HCT116 (cell line): ENCODE data around the gene PRDM9. TPM values are rescaled to one million over a fixed set of nuclear protein-coding genes. Genes with fewer than 3 reads are reported as not detected.

Experiments
- ATAC-seq: fragments of 200-7000 bp; cut with Tn5 transposase; 2 replicates; pipeline ENCODE4 v1.9.1; 2020; ENCODE audit warnings: mild to moderate bottlenecking, moderate library complexity
- BruUV-seq: library from RNA; stranded (reverse); fragments of 400-500 nt; replicated peaks from 2 replicates; lab custom pipeline; 2021; lab: Mats Ljungman, UMichigan
- CTCF ChIA-PET: fragments of 300-600 bp; sonication (Branson Sonifier 250); formaldehyde crosslinking; loops from one replicate; lab custom pipeline; 2021; ENCODE audit warnings: antibody characterized with exemption; lab: Charles Lee
- POLR2A ChIA-PET: fragments of 300-600, 350-600 bp; sonication (Branson Sonifier 250); formaldehyde crosslinking; loops from one replicate; lab custom pipeline; 2021; ENCODE audit warnings: antibody characterized with exemption; lab: Charles Lee
- RAD21 ChIA-PET, 2 experiments: fragments of 300-600 bp; sonication (Branson Sonifier 250); formaldehyde crosslinking; loops; one replicate each; lab custom pipeline; 2023; ENCODE audit warnings: low total read pairs in 2 of 2; ENCODE audit not compliant: uncharacterized antibody in 2 of 2, unreplicated experiment in 2 of 2, low non-redundant PET in 1 of 2; lab: Charles Lee
- DNase-seq: peaks from one replicate; pipeline ENCODE4 v3.0.0-alpha.2; 2010; ENCODE audit warnings: low read depth, low spot score
- H2AFZ ChIP-seq: fragments of 200-600 bp; shearing (Covaris generic), sonication (generic); 2 replicates; pipeline ENCODE4 v1.6.1; 2017; ENCODE audit warnings: low read depth, mixed run types, mixed read lengths, antibody characterized with exemption, low read length; ENCODE audit not compliant: poor library complexity, severe bottlenecking
- H3K27ac ChIP-seq: 2 replicates; pipeline ENCODE4 v1.5.1; 2012; ENCODE audit warnings: low read depth, low read length
- H3K27me3 ChIP-seq: fragments of 200-600 bp; sonication (generic); 2 replicates; pipeline ENCODE4 v1.6.1; 2016; ENCODE audit warnings: mixed run types, low read length, mixed read lengths; ENCODE audit not compliant: insufficient read depth
- H3K36me3 ChIP-seq, 2 experiments: fragments of 200-500 bp in 1 of 2; fragments of 200-600 bp in 1 of 2; sonication (Bioruptor generic) in 1 of 2; sonication (generic) in 1 of 2; 2 replicates each; pipeline versions ENCODE4 v1.5.1 to v1.6.1; 2014 to 2016; ENCODE audit warnings: low read length in 2 of 2, inconsistent platforms in 1 of 2, mixed read lengths in 1 of 2, mixed run types in 1 of 2; ENCODE audit not compliant: insufficient read depth in 2 of 2, control insufficient read depth in 1 of 2
- H3K4me1 ChIP-seq, 2 experiments: fragments of 200-600 bp in 1 of 2; sonication (generic) in 1 of 2; 2 replicates each; pipeline versions ENCODE4 v1.5.1 to v1.6.1; 2012 to 2017; ENCODE audit warnings: low read length in 2 of 2, inconsistent platforms in 1 of 2, mild to moderate bottlenecking in 1 of 2, mixed read lengths in 1 of 2, mixed run types in 1 of 2, moderate library complexity in 1 of 2; ENCODE audit not compliant: insufficient read depth in 2 of 2, control insufficient read depth in 1 of 2
- H3K4me2 ChIP-seq: fragments of 200-600 bp; sonication (generic); 2 replicates; pipeline ENCODE4 v1.6.1; 2017; ENCODE audit warnings: mixed run types, low read length, mixed read lengths
- H3K4me3 ChIP-seq, 2 experiments: fragments of 200-600 bp in 1 of 2; sonication (generic) in 1 of 2; replicated peaks in 1 of 2; 2 replicates each; pipeline ENCODE4 v1.5.1; 2011 to 2016; ENCODE audit warnings: low read length in 2 of 2, control low read depth in 1 of 2, low read depth in 1 of 2, mild to moderate bottlenecking in 1 of 2, mixed read lengths in 1 of 2, mixed run types in 1 of 2
- H3K79me2 ChIP-seq: fragments of 200-600 bp; sonication (generic); 2 replicates; pipeline ENCODE4 v1.6.1; 2017; ENCODE audit warnings: mild to moderate bottlenecking, mixed run types, low read length, moderate library complexity, mixed read lengths; ENCODE audit not compliant: insufficient read depth
- H3K9ac ChIP-seq: fragments of 200-600 bp; sonication (generic); 2 replicates; pipeline ENCODE4 v1.6.1; 2016; ENCODE audit warnings: low read length, mixed read lengths
- H3K9me2 ChIP-seq: fragments of 200-600 bp; sonication (generic), shearing (Covaris generic); 2 replicates; pipeline ENCODE4 v1.6.1; 2017; ENCODE audit warnings: mixed run types, mild to moderate bottlenecking, moderate library complexity; ENCODE audit not compliant: insufficient read depth
- H3K9me3 ChIP-seq, 2 experiments: fragments of 200-500 bp in 1 of 2; fragments of 200-600 bp in 1 of 2; sonication (Bioruptor generic) in 1 of 2; sonication (generic) in 1 of 2; 2 replicates each; pipeline ENCODE4 v1.6.1; 2014 to 2017; ENCODE audit warnings: low read length in 2 of 2, mixed read lengths in 2 of 2, inconsistent platforms in 1 of 2, low read depth in 1 of 2, mild to moderate bottlenecking in 1 of 2, mixed run types in 1 of 2, moderate library complexity in 1 of 2; ENCODE audit not compliant: control insufficient read depth in 1 of 2, insufficient read depth in 1 of 2
- H4K20me1 ChIP-seq: fragments of 200-600 bp; sonication (generic), shearing (Covaris generic); 2 replicates; pipeline ENCODE4 v1.6.1; 2017; ENCODE audit warnings: mixed run types, mild to moderate bottlenecking, moderate library complexity; ENCODE audit not compliant: insufficient read depth
- EGR1 ChIP-seq: IDR thresholded peaks from 2 replicates; pipeline ENCODE4 v1.6.1; 2012; ENCODE audit warnings: low read depth
- JUND ChIP-seq: IDR thresholded peaks from 2 replicates; pipeline ENCODE4 v1.6.1; 2012
- POLR2A ChIP-seq: IDR thresholded peaks from 2 replicates; pipeline ENCODE4 v1.7.0; 2011; ENCODE audit warnings: borderline replicate concordance; ENCODE audit not compliant: insufficient read depth, insufficient read length; ENCODE audit errors: extremely low read depth
- POLR2AphosphoS5 ChIP-seq: IDR thresholded peaks from 2 replicates; pipeline ENCODE4 v1.6.1; 2011; ENCODE audit warnings: mild to moderate bottlenecking, low read depth, low read length, moderate library complexity
- SP1 ChIP-seq: IDR thresholded peaks from 2 replicates; pipeline ENCODE4 v1.6.1; 2012; ENCODE audit warnings: low read depth
- SRF ChIP-seq: IDR thresholded peaks from 2 replicates; pipeline ENCODE4 v1.6.1; 2012; ENCODE audit warnings: low read depth
- TCF7L2 ChIP-seq: IDR thresholded peaks from 2 replicates; pipeline ENCODE4 v1.7.0; 2011; ENCODE audit warnings: borderline replicate concordance, inconsistent platforms; ENCODE audit not compliant: insufficient read depth, insufficient read length; ENCODE audit errors: extremely low read depth
- YY1 ChIP-seq: IDR thresholded peaks from 2 replicates; pipeline ENCODE4 v1.6.1; 2011; ENCODE audit warnings: low read length, low read depth, moderate library complexity, mild to moderate bottlenecking; ENCODE audit not compliant: insufficient replicate concordance; ENCODE audit errors: extremely low read depth
- intact Hi-C: fragments of 100-400 bp; cut with micrococcal nuclease; formaldehyde crosslinking; loops from 2 replicates; pipeline ENCODE4 v1.10.0; 2022
- total RNA-seq: library from RNA; stranded (reverse); gene quantifications from one replicate; pipeline ENCODE4 v1.2.1, GENCODE V29; 2021; ENCODE audit not compliant: unreplicated experiment
- TF ChIP-seq, protein P1 (sequence below): IDR thresholded peaks from 2 replicates; pipeline ENCODE4 v1.6.1; 2012; ENCODE audit warnings: low read depth

PRDM9 gene
- total RNA-seq, 1 experiment from 2014 or later, result not detected

DNA sequence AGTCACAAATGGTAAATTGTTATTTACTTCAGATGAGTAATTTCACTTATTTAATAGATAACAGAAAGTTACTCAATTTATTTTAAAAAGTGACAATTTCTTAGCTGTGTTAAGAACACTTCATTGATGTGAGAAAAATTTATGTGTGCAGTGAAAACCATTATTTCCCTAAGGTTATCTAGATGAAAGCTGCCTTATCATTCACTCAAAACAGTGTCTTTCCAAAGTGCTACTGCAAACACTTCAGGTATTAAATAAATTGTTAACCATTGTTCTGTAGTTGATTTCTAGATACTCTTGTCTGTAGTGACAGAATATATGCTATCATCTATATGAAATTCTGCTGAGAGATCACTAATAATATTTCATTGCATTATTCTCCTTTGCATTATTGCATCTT, 33.5 kb upstream of the PRDM9 start (continued):
- TF ChIP-seq, protein P1, sequence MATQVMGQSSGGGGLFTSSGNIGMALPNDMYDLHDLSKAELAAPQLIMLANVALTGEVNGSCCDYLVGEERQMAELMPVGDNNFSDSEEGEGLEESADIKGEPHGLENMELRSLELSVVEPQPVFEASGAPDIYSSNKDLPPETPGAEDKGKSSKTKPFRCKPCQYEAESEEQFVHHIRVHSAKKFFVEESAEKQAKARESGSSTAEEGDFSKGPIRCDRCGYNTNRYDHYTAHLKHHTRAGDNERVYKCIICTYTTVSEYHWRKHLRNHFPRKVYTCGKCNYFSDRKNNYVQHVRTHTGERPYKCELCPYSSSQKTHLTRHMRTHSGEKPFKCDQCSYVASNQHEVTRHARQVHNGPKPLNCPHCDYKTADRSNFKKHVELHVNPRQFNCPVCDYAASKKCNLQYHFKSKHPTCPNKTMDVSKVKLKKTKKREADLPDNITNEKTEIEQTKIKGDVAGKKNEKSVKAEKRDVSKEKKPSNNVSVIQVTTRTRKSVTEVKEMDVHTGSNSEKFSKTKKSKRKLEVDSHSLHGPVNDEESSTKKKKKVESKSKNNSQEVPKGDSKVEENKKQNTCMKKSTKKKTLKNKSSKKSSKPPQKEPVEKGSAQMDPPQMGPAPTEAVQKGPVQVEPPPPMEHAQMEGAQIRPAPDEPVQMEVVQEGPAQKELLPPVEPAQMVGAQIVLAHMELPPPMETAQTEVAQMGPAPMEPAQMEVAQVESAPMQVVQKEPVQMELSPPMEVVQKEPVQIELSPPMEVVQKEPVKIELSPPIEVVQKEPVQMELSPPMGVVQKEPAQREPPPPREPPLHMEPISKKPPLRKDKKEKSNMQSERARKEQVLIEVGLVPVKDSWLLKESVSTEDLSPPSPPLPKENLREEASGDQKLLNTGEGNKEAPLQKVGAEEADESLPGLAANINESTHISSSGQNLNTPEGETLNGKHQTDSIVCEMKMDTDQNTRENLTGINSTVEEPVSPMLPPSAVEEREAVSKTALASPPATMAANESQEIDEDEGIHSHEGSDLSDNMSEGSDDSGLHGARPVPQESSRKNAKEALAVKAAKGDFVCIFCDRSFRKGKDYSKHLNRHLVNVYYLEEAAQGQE, result no peak
- TF ChIP-seq SP1, result no peak

DNA sequence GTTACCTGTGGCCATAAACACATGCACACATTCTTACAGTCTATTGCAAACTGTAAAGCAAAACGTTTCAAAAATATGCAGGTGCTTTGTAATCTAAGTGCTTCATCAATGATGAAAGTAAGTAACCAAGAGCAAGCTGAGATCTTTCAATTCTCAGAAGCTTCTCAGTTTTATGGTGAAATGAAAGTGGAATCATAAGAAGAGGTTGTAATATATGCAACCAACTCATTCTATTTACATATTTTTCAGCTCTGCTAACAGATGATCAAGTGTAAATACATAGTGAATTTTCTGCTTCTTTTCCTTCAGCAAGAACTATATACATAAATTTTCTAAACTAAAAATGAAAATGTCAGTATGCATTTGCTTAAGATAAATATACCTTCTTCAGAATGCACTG, 33.1 kb upstream of the PRDM9 start:
- ATAC-seq (no peak), DNase-seq (no peak)
- Histone ChIP-seq H3K4me2 (no peak overlapping the region), H3K36me3 (no peaks in the 10 kb centered on the region), H4K20me1 (no peaks in the 10 kb centered on the region), H3K4me1 (no peaks in the 10 kb centered on the region), H3K9me2 (no peaks in the 10 kb centered on the region), H2AFZ (no peak overlapping the region), H3K79me2 (no peaks in the 10 kb centered on the region), H3K27me3 (no peaks in the 10 kb centered on the region), H3K9me3 (peaks cover 7 to 10% of the 10 kb centered on the region in 2 experiments; a peak in 2 of 4 replicates), H3K9ac (no peak overlapping the region), H3K27ac (no peak overlapping the region), H3K4me3 (no peak overlapping the region)
- TF ChIP-seq SRF (no peak), POLR2AphosphoS5 (no peak)
- ChIA-PET RAD21 (no interaction called here), CTCF (no interaction called here), POLR2A (no interaction called here)
- no TSS peak for BruUV-seq
- intact Hi-C loops, result no loop called here

DNA sequence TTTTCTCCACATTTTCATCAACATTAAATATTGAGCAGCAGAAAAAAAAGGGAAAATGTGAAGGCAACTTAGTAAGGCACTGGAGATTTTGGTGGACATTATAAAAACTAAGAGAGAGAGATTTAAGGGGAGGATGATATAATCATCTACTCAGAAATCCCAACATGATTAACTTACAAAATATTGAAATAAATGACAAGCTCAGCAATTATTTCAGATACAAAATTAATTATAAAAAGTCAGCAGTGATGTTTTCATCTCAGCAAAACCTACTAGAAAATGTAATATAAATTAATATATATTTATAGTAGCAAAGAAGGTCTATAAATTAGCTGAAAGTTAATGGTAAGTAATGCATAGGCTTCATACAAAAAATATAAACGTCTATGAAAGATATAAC, 30.8 kb upstream of the PRDM9 start:
- Histone ChIP-seq H3K27ac (no peak overlapping the region), H3K9ac (no peak overlapping the region)
- no TSS peak for BruUV-seq
- TF ChIP-seq, protein P1, result no peak
- TF ChIP-seq POLR2AphosphoS5 (no peak), TCF7L2 (no peak), YY1 (no peak), JUND (no peak), POLR2A (no peak), SRF (no peak), EGR1 (no peak)

More for the DNA sequence above, 30.8 kb upstream of the PRDM9 start:
- Histone ChIP-seq H3K79me2 (no peaks in the 10 kb centered on the region), H3K9me2 (no peaks in the 10 kb centered on the region), H3K4me1 (no peaks in the 10 kb centered on the region), H3K4me2 (no peak overlapping the region), H3K36me3 (no peaks in the 10 kb centered on the region), H4K20me1 (no peaks in the 10 kb centered on the region), H3K27me3 (no peaks in the 10 kb centered on the region), H3K9me3 (peaks cover 6 to 10% of the 10 kb centered on the region in 2 experiments; a peak in 2 of 4 replicates), H2AFZ (no peak overlapping the region), H3K4me3 (no peak overlapping the region)
- no peak for DNase-seq
- ChIA-PET CTCF (no interaction called here), RAD21 (no interaction called here), POLR2A (no interaction called here)
- ATAC-seq, result no peak
- intact Hi-C loops, result no loop called here
